ENCODE measurements around the gene MARK1.

The MARK1 gene

GRCh38 chr1:220690140-220691052 is 162.5 kb downstream of the MARK1 start, which contains the start of gene C1orf115:
C1orf115 (plus strand) TSS chr1:220690363; CDS start chr1:220690403, 40 bp downstream.
- TF ChIP-seq YY1 (IDR thresholded peaks at IDR 0.05; ENCODE audit: low read depth) (no peak), MAX (IDR thresholded peaks at IDR 0.05) (peak; percentile 55), TCF12 (IDR thresholded peaks at IDR 0.05; ENCODE audit: low read depth) (peak; percentile 35; the same call in 1 of the 2 replicates), EGR1 (IDR thresholded peaks at IDR 0.05) (no peak), TEAD4 (IDR thresholded peaks at IDR 0.05) (no peak), USF1 (IDR thresholded peaks at IDR 0.05) (0 out of 2 replicates have a peak, but pooled peaks have one; percentile 2), EP300 (IDR thresholded peaks at IDR 0.05; ENCODE audit: borderline replicate concordance) (0 out of 2 replicates have a peak, but pooled peaks have one; percentile 12), NFIC (IDR thresholded peaks at IDR 0.05) (0 out of 2 replicates have a peak, but pooled peaks have one; percentile 38), RAD21 (IDR thresholded peaks at IDR 0.05; ENCODE audit: low read depth) (peak; percentile 50; the same call in 1 of the 2 replicates), ZBTB7A (IDR thresholded peaks at IDR 0.05; ENCODE audit: low read depth) (no peak), TAF1 (IDR thresholded peaks at IDR 0.05; ENCODE audit: low read depth) (peak; percentile 41; the same call in 1 of the 2 replicates), CEBPB (IDR thresholded peaks at IDR 0.05) (no peak), CREB1 (IDR thresholded peaks at IDR 0.05; ENCODE audit: low read depth) (no peak), FOXM1 (IDR thresholded peaks at IDR 0.05; ENCODE audit: borderline replicate concordance, low read depth) (no peak), REST (IDR thresholded peaks at IDR 0.05; ENCODE audit: low read depth) (no peak)

GRCh38 chr1:220691053-220691684 is 163.2 kb downstream of the MARK1 start:
- TF ChIP-seq TAF1 (IDR thresholded peaks at IDR 0.05; ENCODE audit: low read depth) (no peak), REST (IDR thresholded peaks at IDR 0.05; ENCODE audit: low read depth) (no peak), CEBPB (IDR thresholded peaks at IDR 0.05) (no peak), MAX (IDR thresholded peaks at IDR 0.05) (no peak), CREB1 (IDR thresholded peaks at IDR 0.05; ENCODE audit: low read depth) (no peak), EGR1 (IDR thresholded peaks at IDR 0.05) (no peak), FOXM1 (IDR thresholded peaks at IDR 0.05; ENCODE audit: borderline replicate concordance, low read depth) (no peak), ZBTB7A (IDR thresholded peaks at IDR 0.05; ENCODE audit: low read depth) (no peak), TCF12 (IDR thresholded peaks at IDR 0.05; ENCODE audit: low read depth) (no peak), RAD21 (IDR thresholded peaks at IDR 0.05; ENCODE audit: low read depth) (no peak), NFIC (IDR thresholded peaks at IDR 0.05) (no peak), USF1 (IDR thresholded peaks at IDR 0.05) (no peak)

- TF ChIP-seq NFIC (IDR thresholded peaks at IDR 0.05) (no peak), TEAD4 (IDR thresholded peaks at IDR 0.05) (no peak), ZBTB7A (IDR thresholded peaks at IDR 0.05; ENCODE audit: low read depth) (no peak), FOXM1 (IDR thresholded peaks at IDR 0.05; ENCODE audit: borderline replicate concordance, low read depth) (no peak)
These were observed 164.7 kb downstream of the MARK1 start for GRCh38 chr1:220692436-220693228.

- TF ChIP-seq FOXM1 (IDR thresholded peaks at IDR 0.05; ENCODE audit: borderline replicate concordance, low read depth) = no peak
- no peak for TF ChIP-seq NFIC (IDR thresholded peaks at IDR 0.05)
- TF ChIP-seq EP300 (IDR thresholded peaks at IDR 0.05; ENCODE audit: borderline replicate concordance) = no peak
- TF ChIP-seq CREB1 (IDR thresholded peaks at IDR 0.05; ENCODE audit: low read depth) = no peak
- TF ChIP-seq ZBTB7A (IDR thresholded peaks at IDR 0.05; ENCODE audit: low read depth) = no peak
- no peak for TF ChIP-seq YY1 (IDR thresholded peaks at IDR 0.05; ENCODE audit: low read depth)
- TF ChIP-seq TEAD4 (IDR thresholded peaks at IDR 0.05) = no peak
- TF ChIP-seq MAX (IDR thresholded peaks at IDR 0.05) = no peak
- TF ChIP-seq USF1 (IDR thresholded peaks at IDR 0.05) = no peak
- no peak for TF ChIP-seq RAD21 (IDR thresholded peaks at IDR 0.05; ENCODE audit: low read depth)
- TF ChIP-seq TAF1 (IDR thresholded peaks at IDR 0.05; ENCODE audit: low read depth) = no peak
- TF ChIP-seq CEBPB (IDR thresholded peaks at IDR 0.05) = no peak
- TF ChIP-seq TCF12 (IDR thresholded peaks at IDR 0.05; ENCODE audit: low read depth) = no peak
- TF ChIP-seq EGR1 (IDR thresholded peaks at IDR 0.05) = no peak
- TF ChIP-seq REST (IDR thresholded peaks at IDR 0.05; ENCODE audit: low read depth) = no peak
These were observed 167.0 kb downstream of the MARK1 start for GRCh38 chr1:220694866-220695382.

All from Ishikawa (cell line).